Endothelial cell of umbilical vein (primary cell): Measurements from ENCODE around the gene DAZL. TPM values are rescaled to one million over a fixed set of nuclear protein-coding genes. Genes with fewer than 3 reads are reported as not detected.

Experiments
- BruUV-seq: library from RNA; stranded (reverse); fragments of 400-500 nt; replicated peaks from 2 replicates; lab custom pipeline; 2021; lab: Mats Ljungman, UMichigan
- CTCF ChIA-PET: fragments of 300-600, 350-600 bp; sonication (Branson Sonifier 250); formaldehyde crosslinking; loops from one replicate; lab custom pipeline; 2021; ENCODE audit warnings: antibody characterized with exemption, inconsistent platforms; lab: Charles Lee
- POLR2A ChIA-PET: fragments of 300-600, 350-600 bp; sonication (Branson Sonifier 250); formaldehyde crosslinking; loops from one replicate; lab custom pipeline; 2021; ENCODE audit warnings: antibody characterized with exemption, inconsistent platforms; lab: Charles Lee
- DNase-seq: peaks from one replicate; pipeline ENCODE4 v3.0.0-alpha.2; 2011; ENCODE audit warnings: low read depth, low spot score
- FAIRE-seq: peaks from 2 replicates; lab custom pipeline; 2011; peaks lifted over from hg19 to GRCh38; lab: Jason Lieb, UNC
- H2AFZ ChIP-seq: 2 replicates; pipeline ENCODE4 v1.6.0; 2012; ENCODE audit warnings: low read depth, low read length, control low read depth, inconsistent platforms
- H3K27ac ChIP-seq: 2 replicates; pipeline ENCODE4 v1.5.1; 2011; ENCODE audit warnings: low read depth, mild to moderate bottlenecking, control low read depth, low read length, moderate library complexity; ENCODE audit not compliant: insufficient read depth
- H3K27me3 ChIP-seq, 2 experiments: 2 replicates each; pipeline versions ENCODE4 v1.6.0 to v1.6.1; 2011; ENCODE audit warnings: low read length in 2 of 2, mixed read lengths in 1 of 2; ENCODE audit not compliant: control insufficient read depth in 2 of 2, insufficient read depth in 2 of 2
- H3K36me3 ChIP-seq, 2 experiments: 2 replicates in 1 of 2; 3 replicates in 1 of 2; pipeline ENCODE4 v1.5.1; 2011; ENCODE audit warnings: low read length in 2 of 2, mild to moderate bottlenecking in 1 of 2, moderate library complexity in 1 of 2; ENCODE audit not compliant: control insufficient read depth in 2 of 2, insufficient read depth in 2 of 2; ENCODE audit errors: extremely low read depth in 1 of 2
- H3K4me1 ChIP-seq: 3 replicates; pipeline ENCODE4 v1.5.1; 2011; ENCODE audit warnings: mild to moderate bottlenecking, low read length; ENCODE audit not compliant: control insufficient read depth, insufficient read depth; ENCODE audit errors: extremely low read depth
- H3K4me2 ChIP-seq: 2 replicates; pipeline ENCODE4 v1.6.1; 2011; ENCODE audit warnings: low read length, control low read depth, mixed read lengths; ENCODE audit not compliant: insufficient read depth
- H3K4me3 ChIP-seq, 3 experiments: fragments of 200-600 bp in 1 of 3; sonication (generic), shearing (Covaris generic) in 1 of 3; replicated peaks in 1 of 3; 2 replicates each; pipeline ENCODE4 v1.5.1; 2011 to 2016; ENCODE audit warnings: control low read depth in 3 of 3, low read length in 3 of 3, mild to moderate bottlenecking in 2 of 3, inconsistent platforms in 1 of 3, low read depth in 1 of 3, moderate library complexity in 1 of 3; ENCODE audit not compliant: insufficient read depth in 1 of 3
- H3K79me2 ChIP-seq: 2 replicates; pipeline ENCODE4 v1.6.0; 2012; ENCODE audit warnings: low read length, inconsistent platforms; ENCODE audit not compliant: control insufficient read depth, insufficient read depth
- H3K9ac ChIP-seq: replicated peaks from 2 replicates; pipeline ENCODE3; 2011; ENCODE audit warnings: low read length, control low read depth; ENCODE audit not compliant: insufficient read depth; ENCODE audit errors: extremely low read depth
- H3K9me1 ChIP-seq: replicated peaks from 3 replicates; pipeline ENCODE4 v1.6.0; 2011; ENCODE audit warnings: mild to moderate bottlenecking, low read length; ENCODE audit not compliant: control insufficient read depth, insufficient read depth; ENCODE audit errors: extremely low read depth
- H3K9me3 ChIP-seq: replicated peaks from 2 replicates; pipeline ENCODE4 v1.5.1; 2012; ENCODE audit warnings: low read length, inconsistent platforms; ENCODE audit not compliant: control insufficient read depth, insufficient read depth
- H4K20me1 ChIP-seq: replicated peaks from 2 replicates; pipeline ENCODE3; 2011; ENCODE audit warnings: mild to moderate bottlenecking, low read length; ENCODE audit not compliant: control insufficient read depth, insufficient read depth; ENCODE audit errors: extremely low read depth
- CTCF ChIP-seq, 2 donors: IDR thresholded peaks; 1 replicate in 1 of 2; 2 replicates in 1 of 2; pipeline ENCODE4 v1.5.1; 2011; ENCODE audit warnings: low read length in 2 of 2, mild to moderate bottlenecking in 2 of 2, moderate library complexity in 2 of 2, control low read depth in 1 of 2, inconsistent platforms in 1 of 2, low read depth in 1 of 2; ENCODE audit not compliant: insufficient read depth in 1 of 2; ENCODE audit errors: extremely low read depth in 1 of 2
- EZH2 ChIP-seq: IDR thresholded peaks from 2 replicates; pipeline ENCODE4 v1.6.1; 2012; ENCODE audit warnings: borderline replicate concordance, low read depth, mild to moderate bottlenecking, moderate library complexity, low read length, inconsistent platforms; ENCODE audit not compliant: severe bottlenecking
- FOS ChIP-seq: IDR thresholded peaks from 2 replicates; pipeline ENCODE4 v1.6.1; 2011; ENCODE audit warnings: mild to moderate bottlenecking, low read length, moderate library complexity, borderline replicate concordance; ENCODE audit not compliant: insufficient read depth
- GATA2 ChIP-seq: IDR thresholded peaks from 2 replicates; pipeline ENCODE4 v1.7.0; 2011; ENCODE audit warnings: low read depth, mild to moderate bottlenecking, moderate library complexity, mixed read lengths, low read length; ENCODE audit not compliant: insufficient read length, insufficient read depth
- JUN ChIP-seq: IDR thresholded peaks from 2 replicates; pipeline ENCODE4 v1.6.1; 2011; ENCODE audit warnings: borderline replicate concordance, low read depth; ENCODE audit not compliant: insufficient read length, insufficient read depth
- MAX ChIP-seq: IDR thresholded peaks from 2 replicates; pipeline ENCODE4 v1.6.1; 2011; ENCODE audit not compliant: insufficient read depth, insufficient read length
- MYC ChIP-seq: IDR thresholded peaks from one replicate; pipeline ENCODE4 v1.6.1; 2011; ENCODE audit warnings: mild to moderate bottlenecking, low read depth, low read length
- POLR2A ChIP-seq: IDR thresholded peaks from 2 replicates; pipeline ENCODE4 v1.6.1; 2012; ENCODE audit warnings: low read depth, mild to moderate bottlenecking, control low read depth, low read length
- POLR2AphosphoS5 ChIP-seq: IDR thresholded peaks from 2 replicates; pipeline ENCODE4 v1.6.1; 2012; ENCODE audit warnings: low read depth, mild to moderate bottlenecking, control low read depth, low read length, moderate library complexity; ENCODE audit not compliant: insufficient read depth
- dilution Hi-C: fragments of 300-500 bp; cut with MboI; formaldehyde crosslinking; loops from one replicate; pipeline ENCODE4 v1.15.0; 2019; ENCODE audit warnings: low sequenced_read_pairs; ENCODE audit not compliant: extremely low pct_ligation_motif_present
- intact Hi-C: fragments of 100-400 bp; cut with micrococcal nuclease; formaldehyde crosslinking; loops from one replicate; pipeline ENCODE4 v1.10.0; 2022
- polyA plus RNA-seq, 4 experiments: library from polyadenylated mRNA; depleted of rRNA in 3 of 4; stranded (reverse) in 3 of 4; unstranded in 1 of 4; fragments of >200 nt; gene quantifications; 2 replicates each; pipeline versions ENCODE4 v1.2.1 to v1.2.3, GENCODE V29; 2011 to 2012; ENCODE audit warnings: missing spikeins in 1 of 4
- total RNA-seq: library from RNA; stranded (reverse); gene quantifications from 2 replicates; pipeline ENCODE4 v1.2.3, GENCODE V29; 2021

Gene DAZL
- total and polyA plus RNA-seq, 2 donors (not counting 3 experiments of a cell fraction or from before 2014, with no cell fraction given) = not detected

- intact Hi-C loops = no loop called here
- no peak for DNase-seq
Measured at GRCh38 chr3:16543242-16543864, 61.9 kb downstream of the DAZL start.

More at GRCh38 chr3:16543242-16543864, 61.9 kb downstream of the DAZL start:
- no peak overlapping the region for H3K4me2 ChIP-seq
- no peak overlapping the region for H3K27ac ChIP-seq
- H3K36me3 ChIP-seq = no peaks in the 10 kb centered on the region
- H3K9me3 ChIP-seq = no peaks in the 10 kb centered on the region
- peaks cover 19 to 26% of the 10 kb centered on the region in 2 experiments for H3K27me3 ChIP-seq
- CTCF ChIA-PET = interaction anchor here (4.4 kb wide), 1 partner anchor 253 kb away, joined by 27 read pairs; no protein-coding TSS in a partner anchor
- no peak for FAIRE-seq
- BruUV-seq = no TSS peak
- H3K79me2 ChIP-seq = no peaks in the 10 kb centered on the region
- POLR2A ChIA-PET = no interaction called here
- H3K4me3 ChIP-seq = no peak overlapping the region
- no peaks in the 10 kb centered on the region for H4K20me1 ChIP-seq
- no peak overlapping the region for H2AFZ ChIP-seq
- TF ChIP-seq CTCF (IDR thresholded peaks at IDR 0.05; ENCODE audit: extremely low read depth in 1 of 2, insufficient read depth in 1 of 2, low read depth in 1 of 2, low read length in 2 of 2) (no peak), POLR2AphosphoS5 (no peak), MYC (no peak), JUN (no peak), GATA2 (no peak), MAX (no peak), FOS (no peak), EZH2 (no peak), POLR2A (no peak)
- no peaks in the 10 kb centered on the region for H3K4me1 ChIP-seq
- H3K9me1 ChIP-seq = no peaks in the 10 kb centered on the region
- dilution Hi-C loops = no loop called here
- H3K9ac ChIP-seq = no peak overlapping the region
